HepG2 (cell line): ENCODE data around the gene DPH2. TPM values are rescaled to one million over a fixed set of nuclear protein-coding genes. Genes with fewer than 3 reads are reported as not detected.
A peak's percentile ranks its signal among the peaks of the same experiment; 100 is the strongest.

Experiments used
- ADNP ChIP-seq: sonication (generic); formaldehyde crosslinking; IDR thresholded peaks from 2 replicates; pipeline ENCODE4 v1.4.0; 2020; ENCODE audit warnings: missing genetic modification reagents
- AHR ChIP-seq: IDR thresholded peaks from 2 replicates; pipeline ENCODE4 v1.6.1; 2018; ENCODE audit warnings: missing genetic modification reagents, missing compliant biosample characterization
- BCLAF1 ChIP-seq: fragments of 450-650 bp; IDR thresholded peaks from 2 replicates; pipeline ENCODE4 v1.6.1; 2017; ENCODE audit warnings: mild to moderate bottlenecking
- BHLHE40 ChIP-seq: IDR thresholded peaks from 2 replicates; pipeline ENCODE4 v1.6.1; 2011; ENCODE audit warnings: low read length, improper control_type of control experiment
- CAMTA2 ChIP-seq: sonication (generic); formaldehyde crosslinking; IDR thresholded peaks from 2 replicates; pipeline ENCODE4 v1.4.0; 2020; ENCODE audit warnings: mild to moderate bottlenecking, missing genetic modification reagents, borderline replicate concordance
- CBX5 ChIP-seq: sonication (generic); formaldehyde crosslinking; IDR thresholded peaks from 2 replicates; pipeline ENCODE4 v1.4.0; 2020; ENCODE audit warnings: missing genetic modification reagents, borderline replicate concordance
- FOXP1 ChIP-seq, 2 experiments: fragments of 450-650 bp in 1 of 2; IDR thresholded peaks; 2 replicates each; pipeline ENCODE4 v1.6.1; 2017 to 2018; ENCODE audit warnings: antibody characterized with exemption in 1 of 2
- GABPA ChIP-seq, 2 experiments: IDR thresholded peaks; 2 replicates each; pipeline ENCODE4 v1.6.1; 2011 to 2016; ENCODE audit warnings: low read depth in 2 of 2, low read length in 1 of 2, missing biosample characterization in 1 of 2, missing genetic modification characterization in 1 of 2
- HNRNPUL1 ChIP-seq: fragments of 200-400 bp; formaldehyde crosslinking; IDR thresholded peaks from 2 replicates; pipeline ENCODE4 v1.6.1; 2017; ENCODE audit warnings: low read depth, mild to moderate bottlenecking, low read length, moderate library complexity
- ISX ChIP-seq: sonication (generic); formaldehyde crosslinking; conservative IDR thresholded peaks from 2 replicates; pipeline ENCODE4 v1.5.0; 2020; ENCODE audit warnings: missing genetic modification reagents
- KDM1A ChIP-seq: IDR thresholded peaks from 2 replicates; pipeline ENCODE4 v1.6.1; 2016; ENCODE audit warnings: missing compliant biosample characterization
- KDM4B ChIP-seq: sonication (generic); formaldehyde crosslinking; IDR thresholded peaks from 2 replicates; pipeline ENCODE4 v1.4.0; 2020; ENCODE audit warnings: missing genetic modification reagents
- MAFF ChIP-seq: IDR thresholded peaks from 2 replicates; pipeline ENCODE4 v1.6.1; 2011; ENCODE audit warnings: low read depth, low read length, improper control_type of control experiment
- MLLT10 ChIP-seq: sonication (generic); formaldehyde crosslinking; IDR thresholded peaks from 2 replicates; pipeline ENCODE4 v1.4.0; 2020; ENCODE audit warnings: missing genetic modification reagents
- NBN ChIP-seq: fragments of 450-650 bp; conservative IDR thresholded peaks from 2 replicates; pipeline ENCODE4 v1.6.1; 2017
- NCOA5 ChIP-seq: sonication (generic); formaldehyde crosslinking; IDR thresholded peaks from 2 replicates; pipeline ENCODE4 v1.4.0; 2020; ENCODE audit warnings: missing genetic modification reagents
- PAX8 ChIP-seq: sonication (generic); formaldehyde crosslinking; IDR thresholded peaks from 2 replicates; pipeline ENCODE4 v1.8.0; 2022; ENCODE audit warnings: mild to moderate bottlenecking, missing genetic modification reagents, borderline replicate concordance
- RCOR2 ChIP-seq: IDR thresholded peaks from 2 replicates; pipeline ENCODE4 v1.6.1; 2016; ENCODE audit warnings: missing biosample characterization, missing genetic modification reagents
- RELA ChIP-seq: sonication (generic); formaldehyde crosslinking; IDR thresholded peaks from 2 replicates; pipeline ENCODE4 v1.4.0; 2020; ENCODE audit warnings: missing genetic modification reagents
- TEF ChIP-seq: sonication (generic); formaldehyde crosslinking; IDR thresholded peaks from 2 replicates; pipeline ENCODE4 v1.5.0; 2020; ENCODE audit warnings: missing genetic modification reagents
- TFE3 ChIP-seq: IDR thresholded peaks from 2 replicates; pipeline ENCODE4 v1.6.1; 2016
- ZNF121 ChIP-seq: sonication (generic); formaldehyde crosslinking; IDR thresholded peaks from 2 replicates; pipeline ENCODE4 v1.5.0; 2020; ENCODE audit warnings: mild to moderate bottlenecking, missing genetic modification reagents
- ZNF414 ChIP-seq: sonication (generic); formaldehyde crosslinking; IDR thresholded peaks from 2 replicates; pipeline ENCODE4 v1.5.0; 2020; ENCODE audit warnings: missing genetic modification reagents
- ZNF564 ChIP-seq: sonication (generic); formaldehyde crosslinking; IDR thresholded peaks from 2 replicates; pipeline ENCODE4 v1.8.1; 2023; ENCODE audit warnings: mild to moderate bottlenecking, missing genetic modification reagents
- ZNF780A ChIP-seq: sonication (generic); formaldehyde crosslinking; IDR thresholded peaks from 2 replicates; pipeline ENCODE4 v1.8.0; 2022; ENCODE audit warnings: mild to moderate bottlenecking, missing genetic modification reagents, moderate library complexity
- ZNF850 ChIP-seq: sonication (generic); formaldehyde crosslinking; conservative IDR thresholded peaks from 2 replicates; pipeline ENCODE4 v1.9.0; 2021; ENCODE audit warnings: mild to moderate bottlenecking, missing genetic modification reagents
- ZSCAN29 ChIP-seq: sonication (generic); formaldehyde crosslinking; conservative IDR thresholded peaks from 2 replicates; pipeline ENCODE4 v1.4.0; 2020; ENCODE audit warnings: mild to moderate bottlenecking, missing genetic modification reagents
- polyA plus RNA-seq, 8 experiments: library from polyadenylated mRNA; depleted of rRNA in 3 of 8; stranded (reverse) in 7 of 8; unstranded in 1 of 8; fragments of >200 nt; fragmentation: Illumina TruSeq in 4 of 8; extraction: Trizol in 4 of 8; gene quantifications; 2 replicates each; pipeline versions ENCODE4 v1.2.1 to v1.2.3, GENCODE V29; 2011 to 2016; ENCODE audit warnings: low read depth in 4 of 8, missing spikeins in 1 of 8, mixed read lengths in 1 of 8; ENCODE audit not compliant: insufficient read depth in 1 of 8
- total RNA-seq, 5 experiments: library from RNA; depleted of rRNA; stranded (reverse); fragments of >200 nt; fragmentation: Illumina TruSeq; extraction: Trizol; gene quantifications; 2 replicates each; pipeline ENCODE4 v1.2.3, GENCODE V29; 2016; ENCODE audit warnings: low read depth in 1 of 5

DPH2 gene
- total and polyA plus RNA-seq, 2 of the 13 experiments (the other 11 are each of a cell fraction or from before 2014, with no cell fraction given): 32.2 to 38.3 TPM

GRCh38 chr1:43991476-43992231 is 21.8 kb downstream of the DPH2 start, which contains the start of gene CCDC24 (continued):
- no peak for TF ChIP-seq RELA (CRISPR knock-in tag)
- no peak for TF ChIP-seq FOXP1 (IDR thresholded peaks at IDR 0.05)
- TF ChIP-seq FOXP1 (CRISPR knock-in tag; IDR thresholded peaks at IDR 0.05): no peak
- TF ChIP-seq ADNP (CRISPR knock-in tag): no peak
- no peak for TF ChIP-seq HNRNPUL1
- TF ChIP-seq KDM1A (CRISPR knock-in tag): no peak
- no peak for TF ChIP-seq AHR (CRISPR knock-in tag)
- TF ChIP-seq GABPA (IDR thresholded peaks at IDR 0.05; ENCODE audit: low read depth, low read length): peak; percentile 41
- TF ChIP-seq GABPA (CRISPR knock-in tag; IDR thresholded peaks at IDR 0.05; ENCODE audit: low read depth): peak; percentile 71
- no peak for TF ChIP-seq TEF (CRISPR knock-in tag)
- TF ChIP-seq ZNF121 (CRISPR knock-in tag): no peak
- no peak for TF ChIP-seq PAX8 (CRISPR knock-in tag)
- TF ChIP-seq CAMTA2 (CRISPR knock-in tag): peak; percentile 77
- peak; percentile 55; the same call in 1 of the 2 replicates for TF ChIP-seq ZSCAN29 (CRISPR knock-in tag)
- no peak for TF ChIP-seq BCLAF1
- TF ChIP-seq TFE3 (CRISPR knock-in tag): 0 out of 2 replicates have a peak, but pooled peaks have one; percentile 12
- TF ChIP-seq MLLT10 (CRISPR knock-in tag): no peak
- TF ChIP-seq BHLHE40: peak; percentile 88
- TF ChIP-seq ZNF850 (CRISPR knock-in tag): 0 out of 2 replicates have a peak, but pooled peaks have one; percentile 24
- no peak for TF ChIP-seq CBX5 (CRISPR knock-in tag)
- TF ChIP-seq NBN: no peak
- TF ChIP-seq ZNF564 (CRISPR knock-in tag): no peak; the same call in 1 of the 2 replicates
- TF ChIP-seq MAFF: no peak
- TF ChIP-seq ISX (CRISPR knock-in tag): no peak
- TF ChIP-seq ZNF780A: 0 out of 2 replicates have a peak, but pooled peaks have one; percentile 27
- no peak for TF ChIP-seq ZNF414 (CRISPR knock-in tag)
- no peak for TF ChIP-seq RCOR2 (CRISPR knock-in tag)
- no peak for TF ChIP-seq KDM4B
- no peak for TF ChIP-seq NCOA5 (CRISPR knock-in tag)
